ENCODE data around the gene HSD17B1. TPM values are rescaled to one million over a fixed set of nuclear protein-coding genes. Genes with fewer than 3 reads are reported as not detected.

Gene HSD17B1
- total RNA-seq, 1 experiment from 2014 or later = 1.5 TPM

GRCh38 chr17:42536372-42537155, 16.2 kb upstream of the HSD17B1 start:
- H2BK120ac ChIP-seq (ENCODE audit: low read depth, low read length, poor library complexity, severe bottlenecking) = no peak overlapping the region
- no peak overlapping the region for H3K27ac ChIP-seq (ENCODE audit: insufficient read length, low read depth, low read length)
- H2BK12ac ChIP-seq (ENCODE audit: insufficient read length, low read depth, low read length) = no peak overlapping the region
- no peak overlapping the region for H2BK5ac ChIP-seq (ENCODE audit: insufficient read length, low read length)
- H2AFZ ChIP-seq (ENCODE audit: low read length) = no peak overlapping the region
- H3K4me1 Mint-ChIP-seq = peaks cover 11 to 19% of the 10 kb centered on the region in 2 experiments
- H3K27ac Mint-ChIP-seq = peak overlapping the region; percentile 46 to 79 (median 68); a peak in 4 of 7 replicates
- peak overlapping the region; percentile 20 for H3K9ac ChIP-seq (ENCODE audit: extremely low read depth, insufficient read length, low read length)
- no peak overlapping the region for H4K91ac ChIP-seq (ENCODE audit: insufficient read length, low read depth, low read length)
- no peaks in the 10 kb centered on the region for H3K79me1 ChIP-seq (ENCODE audit: insufficient read depth, low read depth, low read length, poor library complexity, severe bottlenecking)
- H2BK20ac ChIP-seq (ENCODE audit: low read depth, low read length, poor library complexity, severe bottlenecking) = no peak overlapping the region
- WGBS (ENCODE audit: extremely low coverage, insufficient read length, low lambda C conversion rate) = no CpG with 5 or more reads among the region's 65 CpGs
- H3K9me3 Mint-ChIP-seq = no peaks in the 10 kb centered on the region
- H3K9me3 ChIP-seq (ENCODE audit: control insufficient read depth, low read depth, low read length) = no peaks in the 10 kb centered on the region
- H4K8ac ChIP-seq (replicated peaks; ENCODE audit: insufficient read length, low read depth, low read length) = no peak overlapping the region
- H3K23ac ChIP-seq (ENCODE audit: insufficient read length, low read depth, low read length) = no peak overlapping the region
- H3K27me3 ChIP-seq (ENCODE audit: insufficient read depth, low read length) = no peaks in the 10 kb centered on the region
- no peak for TF ChIP-seq CTCF (conservative IDR thresholded peaks at IDR 0.05)
- peaks cover 0 to 22% (median 16%) of the 10 kb centered on the region in 3 experiments; a peak in 6 of 7 replicates for H3K36me3 Mint-ChIP-seq (ENCODE audit: insufficient read depth in 1 of 3, low read depth in 3 of 3)
- peak; percentile 91 for DNase-seq
- H4K5ac ChIP-seq (ENCODE audit: insufficient read length, low read depth, low read length) = no peak overlapping the region
- H3K79me2 ChIP-seq (ENCODE audit: insufficient read depth, low read length) = no peaks in the 10 kb centered on the region
- H3K4me3 Mint-ChIP-seq = peak overlapping the region; percentile 77 to 86
- H3K23me2 ChIP-seq (ENCODE audit: insufficient read length, low read depth, low read length, poor library complexity, severe bottlenecking) = peaks cover 9% of the 10 kb centered on the region
- no peaks in the 10 kb centered on the region for H4K20me1 ChIP-seq (ENCODE audit: control insufficient read depth, insufficient read depth, insufficient read length)
- H3K4ac ChIP-seq (ENCODE audit: low read depth, low read length) = no peak overlapping the region
- H3T11ph ChIP-seq (ENCODE audit: low read length) = no peak overlapping the region
- peak overlapping the region; percentile 61 for H3K4me2 ChIP-seq (ENCODE audit: insufficient read depth, insufficient read length, low read length)
- H3K14ac ChIP-seq (ENCODE audit: insufficient read depth, low read length) = no peak overlapping the region; the same call in 1 of the 2 replicates
- no peak overlapping the region for H2BK15ac ChIP-seq (ENCODE audit: low read depth, low read length)
- H3K27me3 Mint-ChIP-seq (ENCODE audit: low read depth) = peaks cover 24% of the 10 kb centered on the region
- H2AK5ac ChIP-seq (ENCODE audit: insufficient read length, low read length) = no peak overlapping the region
- no peak overlapping the region for H3K56ac ChIP-seq (ENCODE audit: insufficient read length, low read depth, low read length)
- H3K4me1 ChIP-seq (ENCODE audit: insufficient read depth, low read length) = no peaks in the 10 kb centered on the region; the same call in 1 of the 2 replicates
- no peak overlapping the region for H3K18ac ChIP-seq (ENCODE audit: insufficient read length, low read depth, low read length)
